K562 (cell line): ENCODE measurements around the gene DSTYK. TPM values are rescaled to one million over a fixed set of nuclear protein-coding genes. Genes with fewer than 3 reads are reported as not detected.

Experiments
- ATAC-seq: fragments of 200-7000 bp; cut with Tn5 transposase; 3 replicates; pipeline ENCODE4 v1.9.1; 2020; ENCODE audit warnings: moderate library complexity
- BruUV-seq: library from RNA; stranded (reverse); fragments of 400-500 nt; replicated peaks from 2 replicates; lab custom pipeline; 2021; lab: Mats Ljungman, UMichigan
- CTCF ChIA-PET: fragments of 300-600 bp; formaldehyde crosslinking; extraction: SDS; loops from one replicate; lab custom pipeline; 2021; ENCODE audit warnings: low intra/inter-chr PET ratio; lab: Yijun Ruan, JAX
- POLR2A ChIA-PET: fragments of 300-600, 350-650 bp; sonication (Branson Sonifier 250); formaldehyde crosslinking; extraction: SDS; loops from one replicate; lab custom pipeline; 2021; ENCODE audit warnings: antibody characterized with exemption, inconsistent platforms; lab: Yijun Ruan, JAX
- DNase-seq, 4 experiments: peaks; one replicate each; pipeline versions ENCODE4 v3.0.0 to v3.0.0-alpha.2; 2011 to 2018; ENCODE audit warnings: low spot score in 3 of 4, mixed read lengths in 3 of 4; ENCODE audit errors: extremely low read depth in 1 of 4
- FAIRE-seq: peaks from 2 replicates; lab custom pipeline; 2011; peaks lifted over from hg19 to GRCh38; lab: Jason Lieb, UNC
- H2AFZ ChIP-seq: 2 replicates; pipeline ENCODE4 v1.6.0; 2011; ENCODE audit warnings: low read depth, low read length, control low read depth, inconsistent platforms
- H3K27ac ChIP-seq: fragments of 200-600 bp; 3 replicates; pipeline ENCODE4 v1.8.0; 2011; ENCODE audit warnings: low read depth, mild to moderate bottlenecking, control low read depth, inconsistent platforms, low read length, moderate library complexity, mixed read lengths; ENCODE audit errors: extremely low read depth
- H3K27me3 ChIP-seq, 2 experiments: fragments of 300-600 bp in 1 of 2; 2 replicates in 1 of 2; 3 replicates in 1 of 2; pipeline versions ENCODE4 v1.6.0 to v1.8.0; 2011; ENCODE audit warnings: inconsistent platforms in 2 of 2, low read length in 2 of 2, mild to moderate bottlenecking in 1 of 2, mixed read lengths in 1 of 2, moderate library complexity in 1 of 2; ENCODE audit not compliant: control insufficient read depth in 2 of 2, insufficient read depth in 2 of 2
- H3K36me3 ChIP-seq: fragments of 300-600 bp; 3 replicates; pipeline ENCODE4 v1.8.0; 2011; ENCODE audit warnings: mild to moderate bottlenecking, low read length, inconsistent platforms; ENCODE audit not compliant: control insufficient read depth, insufficient read depth
- H3K4me1 ChIP-seq, 2 experiments: fragments of 200-600 bp in 1 of 2; replicated peaks in 1 of 2; 2 replicates in 1 of 2; 3 replicates in 1 of 2; pipeline versions ENCODE4 v1.5.1 to v1.8.0; 2011; ENCODE audit warnings: inconsistent platforms in 2 of 2, low read length in 2 of 2, mild to moderate bottlenecking in 1 of 2, mixed read lengths in 1 of 2, moderate library complexity in 1 of 2; ENCODE audit not compliant: control insufficient read depth in 2 of 2, insufficient read depth in 2 of 2
- H3K4me2 ChIP-seq: 2 replicates; pipeline ENCODE4 v1.6.1; 2011; ENCODE audit warnings: low read length, control low read depth, inconsistent platforms, mixed read lengths; ENCODE audit not compliant: insufficient read depth
- H3K4me3 ChIP-seq: fragments of 200-600 bp; sonication (generic), shearing (Covaris generic); 2 replicates; pipeline ENCODE4 v1.5.1; 2016; ENCODE audit warnings: control low read depth, inconsistent platforms
- H3K79me2 ChIP-seq: fragments of 200-600 bp; 3 replicates; pipeline ENCODE4 v1.8.0; 2011; ENCODE audit warnings: low read length, inconsistent platforms; ENCODE audit not compliant: control insufficient read depth, insufficient read depth
- H3K9ac ChIP-seq, 2 experiments: 2 replicates each; pipeline versions ENCODE4 v1.6.0 to v1.6.1; 2011; ENCODE audit warnings: low read depth in 2 of 2, low read length in 2 of 2, control low read depth in 1 of 2, inconsistent platforms in 1 of 2, mild to moderate bottlenecking in 1 of 2, mixed read lengths in 1 of 2; ENCODE audit not compliant: insufficient read depth in 1 of 2
- H3K9me1 ChIP-seq: one replicate; pipeline ENCODE4 v1.6.0; 2011; ENCODE audit warnings: inconsistent platforms, mild to moderate bottlenecking, low read length, moderate library complexity; ENCODE audit not compliant: control insufficient read depth, insufficient read depth
- H3K9me3 ChIP-seq: replicated peaks from 2 replicates; pipeline ENCODE4 v1.5.1; 2011; ENCODE audit warnings: low read depth, low read length, inconsistent platforms; ENCODE audit not compliant: control insufficient read depth, insufficient read depth
- H4K20me1 ChIP-seq: replicated peaks from 2 replicates; pipeline ENCODE4 v1.6.1; 2011; ENCODE audit warnings: low read length, inconsistent platforms, mixed read lengths; ENCODE audit not compliant: control insufficient read depth, insufficient read depth
- CREM ChIP-seq: IDR thresholded peaks from 2 replicates; pipeline ENCODE4 v1.6.1; 2014; ENCODE audit warnings: antibody characterized with exemption, low read depth
- GTF2F1 ChIP-seq: IDR thresholded peaks from 2 replicates; pipeline ENCODE4 v1.6.1; 2011; ENCODE audit warnings: low read depth, low read length, improper control_type of control experiment
- MAFG ChIP-seq: fragments of 450-650 bp; conservative IDR thresholded peaks from 2 replicates; pipeline ENCODE4 v1.6.1; 2016; ENCODE audit warnings: missing genetic modification characterization, missing compliant biosample characterization
- PBX2 ChIP-seq, 2 experiments: IDR thresholded peaks in 1 of 2; conservative IDR thresholded peaks in 1 of 2; 2 replicates each; pipeline ENCODE4 v1.6.1; 2016; ENCODE audit warnings: low read depth in 2 of 2, mild to moderate bottlenecking in 1 of 2, missing compliant biosample characterization in 1 of 2, missing genetic modification characterization in 1 of 2, moderate library complexity in 1 of 2
- PRMT5 ChIP-seq: sonication (generic); formaldehyde crosslinking; IDR thresholded peaks from 2 replicates; pipeline ENCODE4 v1.5.0; 2020; ENCODE audit warnings: missing genetic modification reagents
- RUNX1 ChIP-seq: sonication (generic); IDR thresholded peaks from 2 replicates; pipeline ENCODE4 v1.6.1; 2016; ENCODE audit warnings: antibody characterized with exemption, low read depth
- ZEB2 ChIP-seq: fragments of 450-650 bp; IDR thresholded peaks from 2 replicates; pipeline ENCODE4 v1.6.1; 2016
- ZFP30 ChIP-seq: fragments of 250-450 bp; sonication (Bioruptor Pico); IDR thresholded peaks from 2 replicates; pipeline ENCODE4 v1.8.0; 2022; ENCODE audit warnings: moderate library complexity, mild to moderate bottlenecking, inconsistent platforms, borderline replicate concordance
- ZNF318 ChIP-seq, 2 experiments: fragments of 450-650 bp; IDR thresholded peaks; 2 replicates each; pipeline ENCODE4 v1.6.1; 2016; ENCODE audit warnings: mild to moderate bottlenecking in 2 of 2, borderline replicate concordance in 1 of 2, low read depth in 1 of 2, moderate library complexity in 1 of 2
- WGBS: fragments of 100-300 bp; shearing (Covaris generic); methylation state at CpG from one replicate; pipeline ENCODE4 v1.1.6; 2016; ENCODE audit warnings: low coverage, mixed read lengths; ENCODE audit not compliant: insufficient coverage; ENCODE audit errors: missing lambda C conversion rate; 5-methylcytosine and 5-hydroxymethylcytosine counted together
- in situ Hi-C: fragments of 300-500 bp; cut with MboI; formaldehyde crosslinking; loops from 4 replicates; pipeline ENCODE4 v1.15.0; 2018; ENCODE audit warnings: inconsistent platforms, mixed read lengths
- intact Hi-C: fragments of 100-400 bp; cut with micrococcal nuclease; formaldehyde crosslinking; loops from 2 replicates; pipeline ENCODE4 v1.14.2; 2022
- polyA plus RNA-seq, 8 experiments: library from polyadenylated mRNA; depleted of rRNA in 4 of 8; stranded (reverse) in 5 of 8; unstranded in 3 of 8; fragments of >200 nt; fragmentation: Nextera tagmentation in 2 of 8; fragmentation: Illumina TruSeq in 1 of 8; extraction: Ambion mirVana in 2 of 8; extraction: Trizol in 1 of 8; gene quantifications; 2 replicates each; pipeline versions ENCODE4 v1.2.1 to v1.2.3, GENCODE V29; 2011 to 2014; ENCODE audit warnings: inconsistent platforms in 1 of 8, missing spikeins in 1 of 8
- total RNA-seq, 7 experiments: library from RNA; depleted of rRNA in 6 of 7; stranded (reverse); fragments of >200 nt in 6 of 7; fragmentation: Illumina TruSeq in 2 of 7; extraction: Trizol in 2 of 7; gene quantifications; 2 replicates each; pipeline versions ENCODE4 v1.2.1 to v1.2.3, GENCODE V29; 2011 to 2021; ENCODE audit warnings: low replicate concordance in 1 of 7

Gene DSTYK
- total and polyA plus RNA-seq, 9 of the 15 experiments (the other 6 are each of a cell fraction or from before 2014, with no cell fraction given) = 4.2 to 7.1 (median 6.2) TPM

- POLR2A ChIA-PET = interaction anchor here (0.7 to 3.9 kb wide), 6 partner anchors 9 to 118 kb away, joined by 3 to 20 read pairs (median 8); partner anchors contain the start of gene TMCC2
- intact Hi-C loops (no loop called here), in situ Hi-C loops (no loop called here)
- Histone ChIP-seq H3K4me1 (peaks cover 17 to 23% of the 10 kb centered on the region in 2 experiments), H3K4me2 (peak overlapping the region; percentile 27; the same call in 1 of the 2 replicates), H4K20me1 (no peaks in the 10 kb centered on the region), H3K79me2 (no peaks in the 10 kb centered on the region), H3K9me3 (no peaks in the 10 kb centered on the region), H3K27me3 (peaks cover 0 to 10% of the 10 kb centered on the region in 2 experiments; a peak in 1 of 5 replicates), H3K36me3 (no peaks in the 10 kb centered on the region), H3K9ac (peak overlapping the region in 1 of 2 experiments; percentile 20; a peak in 2 of 4 replicates), H3K27ac (no peak overlapping the region), H3K4me3 (no peak overlapping the region), H3K9me1 (no peaks in the 10 kb centered on the region), H2AFZ (peak overlapping the region; percentile 75)
- FAIRE-seq = peak; percentile 70
- CTCF ChIA-PET = no interaction called here
- no TSS peak for BruUV-seq
- WGBS = 22% methylated on average over 12 of the region's 12 CpGs
- peak; percentile 80 for ATAC-seq
- peak; percentile 60 to 81 (median 68) for DNase-seq
- TF ChIP-seq CREM = peak; percentile 84
- no peak for TF ChIP-seq RUNX1
- TF ChIP-seq ZEB2 = peak; percentile 68; the same call in 1 of the 2 replicates
- no peak for TF ChIP-seq ZNF318 (IDR thresholded peaks at IDR 0.05; ENCODE audit: borderline replicate concordance in 1 of 2, low read depth in 1 of 2)
- no peak for TF ChIP-seq MAFG (tag)
- TF ChIP-seq PBX2 (CRISPR knock-in tag; IDR thresholded peaks at IDR 0.05; ENCODE audit: low read depth) = no peak
- TF ChIP-seq PBX2 (tag; conservative IDR thresholded peaks at IDR 0.05; ENCODE audit: low read depth) = no peak
- no peak for TF ChIP-seq ZFP30
- no peak for TF ChIP-seq PRMT5
- no peak for TF ChIP-seq GTF2F1
Measured at GRCh38 chr1:205237526-205238484, 26.3 kb upstream of the DSTYK start.
